Body of pancreas (tissue), 4 donors: ENCODE data around the gene WWOX. TPM values are rescaled to one million over a fixed set of nuclear protein-coding genes. Genes with fewer than 3 reads are reported as not detected.

Source experiments
- ATAC-seq: fragments of 150-250 bp; one replicate; pipeline ENCODE4 v1.9.1; 2016
- DNase-seq, 4 donors: peaks; one replicate each; pipeline ENCODE4 v3.0.0-alpha.2; 2019
- H3K27ac ChIP-seq, 4 donors: fragments of 200-600 bp; sonication (generic); 1 replicate in 3 of 4; 2 replicates in 1 of 4; pipeline versions ENCODE4 v1.5.1 to v1.6.1; 2016 to 2019; ENCODE audit warnings: mild to moderate bottlenecking in 1 of 4, mixed read lengths in 1 of 4, moderate library complexity in 1 of 4
- H3K27me3 ChIP-seq, 2 donors: fragments of 200-600 bp; sonication (generic); one replicate each; pipeline ENCODE4 v1.6.0; 2016; ENCODE audit warnings: mild to moderate bottlenecking in 1 of 2
- H3K36me3 ChIP-seq, 2 donors: fragments of 200-600 bp; sonication (generic); replicated peaks in 1 of 2; 2 replicates each; pipeline ENCODE4 v1.5.1; 2016; ENCODE audit warnings: low read depth in 2 of 2; ENCODE audit not compliant: insufficient read depth in 1 of 2
- H3K4me1 ChIP-seq: fragments of 200-600 bp; sonication (generic); one replicate; pipeline ENCODE4 v1.6.0; 2016
- H3K4me3 ChIP-seq, 2 donors: fragments of 200-600 bp; sonication (generic); 1 replicate in 1 of 2; 2 replicates in 1 of 2; pipeline ENCODE4 v1.5.1; 2016 to 2019
- H3K9me3 ChIP-seq, 3 donors: fragments of 200-600 bp; sonication (generic); 1 replicate in 2 of 3; 2 replicates in 1 of 3; pipeline ENCODE4 v1.5.1; 2016
- CTCF ChIP-seq, 7 experiments: fragments of 450-650 bp in 4 of 7; fragments of 200-600 bp in 3 of 7; sonication (generic) in 3 of 7; IDR thresholded peaks; one replicate each; pipeline ENCODE4 v1.5.1; 2016 to 2019; ENCODE audit warnings: antibody characterized with exemption in 7 of 7
- POLR2A ChIP-seq, 3 donors: fragments of 450-650 bp; IDR thresholded peaks; one replicate each; pipeline ENCODE4 v1.6.1; 2016; ENCODE audit warnings: antibody characterized with exemption in 3 of 3, mild to moderate bottlenecking in 2 of 3
- WGBS, 2 donors: methylation state at CpG; one replicate each; pipeline ENCODE4 v1.1.5; 2017; 5-methylcytosine and 5-hydroxymethylcytosine counted together
- intact Hi-C: fragments of 100-400 bp; cut with DNase I; formaldehyde crosslinking; loops from one replicate; pipeline ENCODE4 v1.15.1; 2023
- total RNA-seq, 2 donors: library from RNA; depleted of rRNA; stranded (reverse); fragments of >200 nt; gene quantifications; one replicate each; pipeline ENCODE4 v1.1.0, GENCODE V29; 2016

Gene WWOX
- total RNA-seq, 2 donors from 2014 or later = 52.7 to 67.2 TPM

GRCh38 chr16:78060809-78061208 is 38.6 kb upstream of the WWOX start:
- ATAC-seq (no peak), DNase-seq (peak in 2 of 4 donors; percentile 4 to 24)
- Histone ChIP-seq H3K36me3 (no peaks in the 10 kb centered on the region), H3K27ac (no peak overlapping the region), H3K27me3 (no peaks in the 10 kb centered on the region), H3K9me3 (no peaks in the 10 kb centered on the region), H3K4me3 (no peak overlapping the region), H3K4me1 (peaks cover 11% of the 10 kb centered on the region)
- 24 to 40% methylated on average over 5 of the region's 5 CpGs for WGBS, 2 donors
- intact Hi-C loops = no loop called here
- TF ChIP-seq CTCF (IDR thresholded peaks at IDR 0.05) (no peak), POLR2A (IDR thresholded peaks at IDR 0.05) (no peak)

DNA sequence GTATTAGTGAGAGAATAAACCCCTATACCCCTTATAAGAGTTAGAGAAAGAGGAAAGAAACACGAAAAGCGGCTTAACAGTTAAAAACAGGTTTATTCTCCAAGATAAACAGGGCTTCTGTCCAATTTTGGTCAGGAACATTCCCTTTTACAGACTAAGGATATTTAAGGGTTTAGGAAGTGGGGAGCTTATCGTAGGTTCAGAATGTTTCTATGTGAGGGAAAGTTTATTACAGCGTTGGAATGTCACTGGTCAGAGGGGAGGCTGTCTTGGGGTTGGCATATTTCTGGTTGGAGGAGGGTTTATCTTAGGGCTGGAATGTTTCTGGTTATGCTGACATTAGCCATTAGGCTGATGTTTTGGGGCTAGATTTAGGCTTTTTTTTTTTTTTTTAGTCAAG is 34.1 kb upstream of the WWOX start:
- ATAC-seq = no peak
- WGBS, 2 donors = 47 to 64% methylated on average over 4 of the region's 4 CpGs
- H3K36me3 ChIP-seq = no peaks in the 10 kb centered on the region

DNA sequence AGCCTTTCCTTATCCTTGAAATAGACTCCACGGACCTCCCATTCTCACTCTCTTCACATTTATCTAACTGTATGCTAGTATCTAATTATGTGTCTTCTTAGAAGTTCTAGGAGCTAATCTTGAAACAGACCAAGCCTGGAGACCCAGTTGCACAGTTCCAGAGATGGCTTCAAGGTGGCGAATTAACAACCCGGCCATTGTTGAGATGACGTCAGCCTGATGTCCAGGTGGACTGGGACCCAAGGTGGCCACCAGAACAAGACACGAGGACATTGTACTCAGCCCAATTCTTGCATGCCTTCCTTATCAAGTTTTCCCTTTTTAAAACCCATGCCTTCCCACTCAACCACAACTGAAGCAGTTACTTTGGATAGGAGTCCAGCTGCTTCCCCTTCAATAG is 29.5 kb upstream of the WWOX start:
- no peak overlapping the region for H3K27ac ChIP-seq
- intact Hi-C loops = no loop called here
- no peaks in the 10 kb centered on the region for H3K4me1 ChIP-seq
- ATAC-seq = no peak
- TF ChIP-seq POLR2A (IDR thresholded peaks at IDR 0.05) = no peak
- TF ChIP-seq CTCF (IDR thresholded peaks at IDR 0.05) = no peak
- H3K27me3 ChIP-seq = no peaks in the 10 kb centered on the region
- H3K4me3 ChIP-seq = no peak overlapping the region
- no peaks in the 10 kb centered on the region for H3K9me3 ChIP-seq
- DNase-seq = no peak
- 86 to 91% methylated on average over 5 of the region's 5 CpGs for WGBS, 2 donors
- no peaks in the 10 kb centered on the region for H3K36me3 ChIP-seq

More for the DNA sequence above, 34.1 kb upstream of the WWOX start:
- H3K27ac ChIP-seq = no peak overlapping the region
- peaks cover 7% of the 10 kb centered on the region for H3K4me1 ChIP-seq
- no peak for DNase-seq
- no peaks in the 10 kb centered on the region for H3K9me3 ChIP-seq
- H3K27me3 ChIP-seq = no peaks in the 10 kb centered on the region
- TF ChIP-seq CTCF (IDR thresholded peaks at IDR 0.05) (no peak), POLR2A (IDR thresholded peaks at IDR 0.05) (no peak)
- intact Hi-C loops = no loop called here
- H3K4me3 ChIP-seq = no peak overlapping the region

DNA sequence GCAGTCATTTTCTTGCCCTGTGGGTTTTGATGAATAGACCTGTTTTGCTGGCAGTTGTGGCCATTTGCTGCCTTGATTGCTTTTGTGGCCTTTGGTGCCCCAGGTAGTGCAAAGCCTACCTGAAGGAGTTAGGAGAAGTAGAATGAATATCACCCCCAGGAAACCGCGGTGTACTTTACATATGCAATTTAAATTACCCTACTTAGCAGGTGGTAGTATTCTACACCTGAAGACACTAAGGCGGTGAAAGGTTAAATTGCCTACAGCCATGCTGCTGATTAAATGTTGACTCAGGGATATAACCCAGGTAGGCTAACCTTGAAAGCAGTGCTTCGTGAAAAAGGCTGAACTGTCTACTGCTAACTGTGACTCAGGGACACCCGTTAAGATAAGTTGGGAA is 27.2 kb upstream of the WWOX start:
- intact Hi-C loops = no loop called here

More for the DNA sequence above, 27.2 kb upstream of the WWOX start:
- no peak overlapping the region for H3K4me3 ChIP-seq
- no peaks in the 10 kb centered on the region for H3K4me1 ChIP-seq
- peak in 1 of 4 donors; percentile 3 for DNase-seq
- H3K9me3 ChIP-seq = no peaks in the 10 kb centered on the region
- no peak overlapping the region for H3K27ac ChIP-seq
- no peaks in the 10 kb centered on the region for H3K27me3 ChIP-seq
- H3K36me3 ChIP-seq = no peaks in the 10 kb centered on the region
- no peak for TF ChIP-seq CTCF (IDR thresholded peaks at IDR 0.05)
- no peak for TF ChIP-seq POLR2A (IDR thresholded peaks at IDR 0.05)
- 15 to 21% methylated on average over 5 of the region's 5 CpGs for WGBS, 2 donors
- peak; percentile 50 for ATAC-seq
